Fibroblast of villous mesenchyme (primary cell): ENCODE measurements around the gene TMEM37. TPM values are rescaled to one million over a fixed set of nuclear protein-coding genes. Genes with fewer than 3 reads are reported as not detected.

Experiments used
- DNase-seq: peaks from one replicate; pipeline ENCODE4 v3.0.0-alpha.2; 2010; ENCODE audit warnings: low read depth
- H3K4me3 ChIP-seq: 2 replicates; pipeline ENCODE4 v1.5.1; 2011; ENCODE audit warnings: low read depth, mild to moderate bottlenecking, low read length
- CTCF ChIP-seq: IDR thresholded peaks from 2 replicates; pipeline ENCODE4 v1.5.1; 2012; ENCODE audit warnings: low read depth, mild to moderate bottlenecking, low read length; ENCODE audit not compliant: insufficient read depth
- total RNA-seq: library from RNA; depleted of rRNA; stranded (reverse); fragments of >200 nt; gene quantifications from 2 replicates; pipeline ENCODE4 v1.2.3, GENCODE V29; 2012

TMEM37 gene
- total RNA-seq, 1 donor: 1.3 TPM

GRCh38 chr2:119482481-119483394 lies 51.1 kb downstream of the TMEM37 start:
- TF ChIP-seq CTCF: no peak
- H3K4me3 ChIP-seq: no peak overlapping the region
- no peak for DNase-seq

- no peak for DNase-seq
- no peak overlapping the region for H3K4me3 ChIP-seq
- no peak for TF ChIP-seq CTCF
Observed at GRCh38 chr2:119483395-119483753, 51.7 kb downstream of the TMEM37 start.

- no peak overlapping the region for H3K4me3 ChIP-seq
- no peak for TF ChIP-seq CTCF
- no peak for DNase-seq
Observed at GRCh38 chr2:119483896-119484718, 52.5 kb downstream of the TMEM37 start.

GRCh38 chr2:119484834-119485233 lies 53.2 kb downstream of the TMEM37 start:
- H3K4me3 ChIP-seq: no peak overlapping the region
- DNase-seq: no peak
- TF ChIP-seq CTCF: no peak

GRCh38 chr2:119485336-119486110 lies 53.9 kb downstream of the TMEM37 start:
- no peak overlapping the region for H3K4me3 ChIP-seq
- TF ChIP-seq CTCF: no peak
- no peak for DNase-seq

GRCh38 chr2:119486196-119486827 lies 54.7 kb downstream of the TMEM37 start:
- DNase-seq: no peak
- H3K4me3 ChIP-seq: no peak overlapping the region
- no peak for TF ChIP-seq CTCF
